ENCODE measurements around the gene TENM3.

TENM3 gene

GRCh38 chr4:182421753-182422152, 178.6 kb downstream of the TENM3 start (continued):
- TF ChIP-seq ZNF10 (tag by site-specific recombination; IDR thresholded peaks at IDR 0.05) = no peak
- no peak for TF ChIP-seq ZBTB17 (tag by site-specific recombination; IDR thresholded peaks at IDR 0.05)

GRCh38 chr4:182425302-182425701, 182.1 kb downstream of the TENM3 start:
- no peaks in the 10 kb centered on the region for H3K36me3 ChIP-seq (ENCODE audit: control insufficient read depth in 2 of 2, insufficient read depth in 1 of 2, low read length in 2 of 2)
- H3K4me1 ChIP-seq (ENCODE audit: control insufficient read depth, insufficient read depth, low read length) = no peaks in the 10 kb centered on the region
- no peak overlapping the region for H3K27ac ChIP-seq (ENCODE audit: extremely low read depth, low read depth, low read length)
- no peak overlapping the region for H3K4me3 ChIP-seq (ENCODE audit: low read depth, low read length)
- TF ChIP-seq ZNF311 (tag by site-specific recombination; IDR thresholded peaks at IDR 0.05; ENCODE audit: borderline replicate concordance) (no peak), ZNF692 (tag by site-specific recombination; IDR thresholded peaks at IDR 0.05) (no peak)
- ChIA-PET CTCF (no interaction called here), POLR2A (no interaction called here)
- H3K9me3 ChIP-seq (ENCODE audit: control insufficient read depth, insufficient read depth, low read depth, low read length) = no peaks in the 10 kb centered on the region

- TF ChIP-seq ZNF169 (tag by site-specific recombination; IDR thresholded peaks at IDR 0.05) (no peak), ZBTB6 (tag by site-specific recombination; IDR thresholded peaks at IDR 0.05) (no peak), ZNF704 (tag by site-specific recombination; IDR thresholded peaks at IDR 0.05) (no peak), ZFP41 (tag by site-specific recombination; IDR thresholded peaks at IDR 0.05; ENCODE audit: borderline replicate concordance) (no peak), ZNF138 (tag by site-specific recombination; IDR thresholded peaks at IDR 0.05; ENCODE audit: borderline replicate concordance) (no peak), ZNF23 (tag by site-specific recombination; IDR thresholded peaks at IDR 0.05; ENCODE audit: borderline replicate concordance) (no peak), ATF2 (tag by site-specific recombination; IDR thresholded peaks at IDR 0.05; ENCODE audit: low read depth) (no peak), KLF10 (tag by site-specific recombination; IDR thresholded peaks at IDR 0.05) (no peak), KLF16 (tag by site-specific recombination; IDR thresholded peaks at IDR 0.05) (no peak), ZNF37A (tag by site-specific recombination; IDR thresholded peaks at IDR 0.05) (no peak), PBX3 (CRISPR knock-in tag; IDR thresholded peaks at IDR 0.05) (no peak), WT1 (tag by site-specific recombination; IDR thresholded peaks at IDR 0.05) (no peak), ZNF529 (tag by site-specific recombination; IDR thresholded peaks at IDR 0.05; ENCODE audit: insufficient replicate concordance) (no peak), ZNF626 (tag by site-specific recombination; IDR thresholded peaks at IDR 0.05) (no peak), SP3 (tag by site-specific recombination; IDR thresholded peaks at IDR 0.05) (no peak), ZNF518A (tag by site-specific recombination; conservative IDR thresholded peaks at IDR 0.05; ENCODE audit: low read depth) (no peak), ZNF10 (tag by site-specific recombination; IDR thresholded peaks at IDR 0.05) (no peak)
These were observed 183.7 kb downstream of the TENM3 start for GRCh38 chr4:182426901-182427300.

More at GRCh38 chr4:182426901-182427300, 183.7 kb downstream of the TENM3 start:
- CTCF ChIA-PET = no interaction called here
- H3K27ac ChIP-seq (ENCODE audit: extremely low read depth, low read depth, low read length) = no peak overlapping the region
- no peak overlapping the region for H3K4me3 ChIP-seq (ENCODE audit: low read depth, low read length)
- no peaks in the 10 kb centered on the region for H3K36me3 ChIP-seq (ENCODE audit: control insufficient read depth in 2 of 2, insufficient read depth in 1 of 2, low read length in 2 of 2)
- no peaks in the 10 kb centered on the region for H3K4me1 ChIP-seq (ENCODE audit: control insufficient read depth, insufficient read depth, low read length)
- POLR2A ChIA-PET = no interaction called here
- no peaks in the 10 kb centered on the region for H3K9me3 ChIP-seq (ENCODE audit: control insufficient read depth, insufficient read depth, low read depth, low read length)
